ENCODE measurements around the gene LCOR.

LCOR gene

DNA sequence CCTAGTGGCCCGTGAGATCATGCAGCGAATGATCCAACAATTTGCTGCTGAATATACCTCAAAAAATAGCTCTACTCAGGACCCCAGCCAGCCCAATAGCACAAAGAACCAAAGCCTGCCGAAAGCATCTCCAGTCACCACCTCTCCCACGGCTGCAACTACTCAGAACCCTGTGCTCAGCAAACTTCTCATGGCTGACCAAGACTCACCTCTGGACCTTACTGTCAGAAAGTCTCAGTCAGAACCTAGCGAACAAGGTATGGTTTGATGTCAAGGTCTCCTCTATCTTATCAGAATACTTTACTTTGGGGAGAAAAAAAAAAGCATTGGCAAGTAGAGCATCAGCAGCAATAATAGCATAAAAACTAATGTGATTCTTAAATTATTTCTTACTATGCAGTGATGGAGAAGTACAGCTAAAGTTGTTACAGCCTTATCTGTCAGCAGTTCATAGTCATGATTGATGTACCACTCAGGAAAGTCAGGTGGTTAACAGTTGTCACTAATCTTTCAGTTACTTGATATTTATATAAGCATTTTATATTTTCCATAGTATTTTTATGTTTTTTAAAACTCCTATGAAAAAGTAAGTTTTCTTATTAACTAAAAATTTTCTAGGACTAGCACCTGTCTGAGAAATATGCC lies 117.1 kb downstream of the LCOR start:
- Histone ChIP-seq H3K36me3 (peaks cover 40% of the 10 kb centered on the region), H3K27me3 (no peaks in the 10 kb centered on the region), H3K9me3 (no peaks in the 10 kb centered on the region), H3K4me3 (ENCODE audit: low read depth in 1 of 2, low read length in 1 of 2) (no peak overlapping the region), H3K27ac (no peak overlapping the region), H3K4me1 (ENCODE audit: control insufficient read depth in 1 of 2, insufficient read depth in 1 of 2, low read depth in 1 of 2, low read length in 1 of 2) (no peaks in the 10 kb centered on the region)
- TF ChIP-seq, protein P1, sequence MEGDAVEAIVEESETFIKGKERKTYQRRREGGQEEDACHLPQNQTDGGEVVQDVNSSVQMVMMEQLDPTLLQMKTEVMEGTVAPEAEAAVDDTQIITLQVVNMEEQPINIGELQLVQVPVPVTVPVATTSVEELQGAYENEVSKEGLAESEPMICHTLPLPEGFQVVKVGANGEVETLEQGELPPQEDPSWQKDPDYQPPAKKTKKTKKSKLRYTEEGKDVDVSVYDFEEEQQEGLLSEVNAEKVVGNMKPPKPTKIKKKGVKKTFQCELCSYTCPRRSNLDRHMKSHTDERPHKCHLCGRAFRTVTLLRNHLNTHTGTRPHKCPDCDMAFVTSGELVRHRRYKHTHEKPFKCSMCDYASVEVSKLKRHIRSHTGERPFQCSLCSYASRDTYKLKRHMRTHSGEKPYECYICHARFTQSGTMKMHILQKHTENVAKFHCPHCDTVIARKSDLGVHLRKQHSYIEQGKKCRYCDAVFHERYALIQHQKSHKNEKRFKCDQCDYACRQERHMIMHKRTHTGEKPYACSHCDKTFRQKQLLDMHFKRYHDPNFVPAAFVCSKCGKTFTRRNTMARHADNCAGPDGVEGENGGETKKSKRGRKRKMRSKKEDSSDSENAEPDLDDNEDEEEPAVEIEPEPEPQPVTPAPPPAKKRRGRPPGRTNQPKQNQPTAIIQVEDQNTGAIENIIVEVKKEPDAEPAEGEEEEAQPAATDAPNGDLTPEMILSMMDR (IDR thresholded peaks at IDR 0.05), result no peak

DNA sequence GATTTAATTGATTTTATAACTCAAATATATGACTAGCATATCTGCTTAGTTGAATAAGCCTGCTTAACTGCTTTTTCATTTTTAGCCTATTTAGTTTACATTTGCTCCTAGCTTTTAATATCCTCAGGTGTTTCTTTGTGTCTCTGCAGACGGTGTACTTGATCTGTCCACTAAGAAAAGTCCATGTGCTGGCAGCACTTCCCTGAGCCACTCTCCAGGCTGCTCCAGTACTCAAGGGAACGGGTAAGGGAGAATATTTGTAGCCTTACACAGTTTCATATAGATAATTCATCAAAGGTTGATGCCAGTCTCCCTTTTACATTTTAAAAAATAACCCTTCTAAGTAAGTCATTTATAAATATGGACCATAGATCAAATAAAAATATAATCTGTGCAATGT lies 119.9 kb downstream of the LCOR start:
- H3K4me3 ChIP-seq (ENCODE audit: low read depth in 1 of 2, low read length in 1 of 2), result no peak overlapping the region
- H3K36me3 ChIP-seq, result peaks cover 57% of the 10 kb centered on the region
- H3K4me1 ChIP-seq (ENCODE audit: control insufficient read depth in 1 of 2, insufficient read depth in 1 of 2, low read depth in 1 of 2, low read length in 1 of 2), result no peaks in the 10 kb centered on the region
- TF ChIP-seq, protein P1 (IDR thresholded peaks at IDR 0.05), result no peak
- no peak overlapping the region for H3K27ac ChIP-seq
- no peaks in the 10 kb centered on the region for H3K27me3 ChIP-seq
- H3K9me3 ChIP-seq, result no peaks in the 10 kb centered on the region

DNA sequence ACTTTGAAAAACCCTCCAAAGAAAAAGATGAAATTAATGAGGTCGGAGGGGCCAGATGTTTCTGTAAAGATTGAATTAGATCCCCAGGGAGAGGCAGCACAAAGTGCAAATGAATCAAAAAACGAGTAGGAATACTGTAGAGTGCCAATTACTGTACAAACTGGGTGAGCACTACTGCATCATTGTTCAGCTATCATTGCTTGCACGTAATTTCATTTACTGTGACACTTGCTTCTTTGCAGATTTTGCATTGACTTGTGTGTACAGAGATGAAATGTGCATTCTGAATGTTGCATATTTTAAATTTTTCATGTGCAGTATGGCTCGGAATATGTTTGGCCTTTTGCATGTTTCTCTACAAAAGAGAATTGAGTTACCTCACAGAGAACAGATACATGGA lies 123.7 kb downstream of the LCOR start:
- peaks cover 71% of the 10 kb centered on the region for H3K36me3 ChIP-seq
- no peaks in the 10 kb centered on the region for H3K4me1 ChIP-seq (ENCODE audit: control insufficient read depth in 1 of 2, insufficient read depth in 1 of 2, low read depth in 1 of 2, low read length in 1 of 2)
- no peak overlapping the region for H3K4me3 ChIP-seq (ENCODE audit: low read depth in 1 of 2, low read length in 1 of 2)
- TF ChIP-seq, protein P1 (IDR thresholded peaks at IDR 0.05), result no peak
- no peaks in the 10 kb centered on the region for H3K9me3 ChIP-seq
- no peaks in the 10 kb centered on the region for H3K27me3 ChIP-seq
- H3K27ac ChIP-seq, result no peak overlapping the region

DNA sequence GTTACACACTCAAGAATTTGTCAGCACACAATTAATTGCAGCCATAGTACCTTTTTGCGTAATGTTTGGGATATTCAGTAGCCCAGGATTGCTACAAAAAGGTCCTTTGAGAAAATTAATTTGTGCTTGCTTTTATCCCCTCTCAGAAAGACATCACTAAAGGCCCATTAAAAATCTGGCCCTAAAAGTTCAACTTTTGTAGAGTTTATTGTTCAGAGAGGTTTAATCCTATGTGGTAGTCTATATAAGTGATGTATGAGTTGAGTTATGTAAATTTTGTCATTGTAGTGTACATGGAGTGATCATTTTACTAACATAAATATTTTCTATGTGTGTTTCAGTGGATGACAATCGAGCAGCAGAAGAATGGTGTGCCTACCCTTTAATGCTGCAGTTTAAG lies 126.0 kb downstream of the LCOR start:
- H3K36me3 ChIP-seq, result peaks cover 59% of the 10 kb centered on the region
- no peaks in the 10 kb centered on the region for H3K27me3 ChIP-seq
- H3K27ac ChIP-seq, result no peak overlapping the region
- no peaks in the 10 kb centered on the region for H3K9me3 ChIP-seq
- H3K4me1 ChIP-seq (ENCODE audit: control insufficient read depth in 1 of 2, insufficient read depth in 1 of 2, low read depth in 1 of 2, low read length in 1 of 2), result no peaks in the 10 kb centered on the region
- TF ChIP-seq, protein P1 (IDR thresholded peaks at IDR 0.05), result no peak
- H3K4me3 ChIP-seq (ENCODE audit: low read depth in 1 of 2, low read length in 1 of 2), result no peak overlapping the region

DNA sequence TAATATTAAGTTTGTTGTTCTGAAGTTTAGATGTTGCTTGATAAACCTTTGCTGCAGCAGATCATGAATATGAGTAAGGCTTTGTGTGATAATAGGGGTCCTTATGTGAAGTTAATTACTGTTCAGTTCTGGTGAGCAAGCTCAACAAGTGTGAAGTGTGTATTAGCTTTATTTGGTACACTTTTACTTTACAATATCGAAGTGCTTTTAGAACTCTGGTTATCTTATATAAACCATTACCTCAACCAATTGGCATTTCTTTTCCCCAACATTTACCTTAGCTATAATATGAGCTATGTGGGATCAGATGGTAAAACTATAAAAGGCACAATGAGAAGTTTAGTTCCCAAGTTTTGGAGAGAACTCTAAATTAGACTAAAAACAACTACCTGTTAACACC lies 127.6 kb downstream of the LCOR start:
- no peak overlapping the region for H3K4me3 ChIP-seq (ENCODE audit: low read depth in 1 of 2, low read length in 1 of 2)
- H3K36me3 ChIP-seq, result peaks cover 56% of the 10 kb centered on the region
- no peaks in the 10 kb centered on the region for H3K9me3 ChIP-seq
- no peaks in the 10 kb centered on the region for H3K4me1 ChIP-seq (ENCODE audit: control insufficient read depth in 1 of 2, insufficient read depth in 1 of 2, low read depth in 1 of 2, low read length in 1 of 2)
- H3K27ac ChIP-seq, result no peak overlapping the region
- TF ChIP-seq, protein P1 (IDR thresholded peaks at IDR 0.05), result no peak
- H3K27me3 ChIP-seq, result no peaks in the 10 kb centered on the region
